HG03066 (cell line): Measurements from ENCODE around the gene ZNF226.
"Not testable (repeated sequence)": the region's sequence is repeated elsewhere in the genome, so short reads cannot be mapped to it uniquely, and the experiment has no call there.

Source experiments
- ATAC-seq: cut with Tn5 transposase; IDR thresholded peaks from one replicate; pipeline ENCODE4 v1.9.1; 2021; ENCODE audit warnings: low read depth; ENCODE audit not compliant: unreplicated experiment

The ZNF226 gene

DNA sequence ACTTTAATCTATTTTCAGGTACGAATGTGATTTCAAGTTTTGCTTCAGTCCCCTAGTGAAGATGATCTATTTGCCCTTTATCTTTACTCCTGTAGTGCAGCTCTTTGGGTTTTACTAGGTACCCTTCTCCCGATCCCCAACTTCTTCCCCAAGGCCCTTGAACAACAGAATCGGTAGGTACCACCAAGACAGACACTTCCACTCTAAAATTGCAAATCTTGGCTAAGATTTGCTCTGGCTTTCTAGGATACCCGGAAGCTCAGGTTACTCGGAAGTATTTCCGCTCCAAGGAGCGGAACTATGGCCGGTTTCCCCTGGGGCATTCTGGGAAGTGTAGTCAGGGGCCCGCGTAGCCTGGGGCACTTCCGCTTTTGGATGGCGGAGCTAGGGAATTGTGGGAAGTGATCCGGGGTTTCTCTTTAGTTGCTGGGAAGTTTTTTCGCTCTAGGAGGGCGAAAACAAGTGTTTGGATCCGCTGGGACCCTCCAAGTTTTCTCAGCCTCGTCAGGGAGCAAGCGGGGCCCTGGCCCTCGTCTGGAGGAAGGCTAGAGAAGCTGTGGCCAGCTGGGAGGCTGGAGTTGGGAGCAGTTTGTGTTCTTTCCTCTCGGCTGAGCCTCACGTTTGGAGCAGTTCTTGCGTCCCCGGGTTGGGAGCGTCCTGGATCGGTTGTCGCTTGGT, 42.4 kb downstream of the ZNF226 start:
- peak; percentile 63 for ATAC-seq

GRCh38 chr19:44212250-44212865, 47.5 kb downstream of the ZNF226 start, which contains the start of gene ZNF227:
TSS of gene ZNF227 (plus strand) at chr19:44212532. CDS start at chr19:44217793, 5,261 bp downstream.
- ATAC-seq = no peak

DNA sequence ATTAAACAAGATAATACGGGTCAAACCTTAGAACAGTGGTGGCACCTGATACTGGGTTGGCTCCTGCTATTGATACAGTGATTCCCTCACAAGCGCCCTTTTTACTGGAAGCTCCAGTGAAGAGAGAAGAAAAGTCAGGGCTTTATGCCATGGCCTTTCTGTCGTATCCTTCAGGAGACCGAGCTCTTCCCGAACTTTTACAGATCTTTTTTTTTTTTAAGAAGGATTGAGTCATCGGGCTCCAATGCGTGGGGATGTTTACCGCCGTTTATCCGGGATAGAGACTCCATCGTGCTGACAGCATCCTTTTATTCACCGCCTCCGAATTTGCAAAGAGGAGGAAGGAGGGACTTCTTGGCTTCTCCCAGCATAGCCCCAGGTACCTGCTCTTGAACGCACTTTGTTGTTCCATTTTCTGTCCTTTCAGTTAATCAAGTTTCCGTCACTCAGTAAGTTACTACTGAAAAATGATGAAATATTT, 48.0 kb downstream of the ZNF226 start:
- no peak for ATAC-seq

GRCh38 chr19:44219926-44220325, 55.0 kb downstream of the ZNF226 start:
- ATAC-seq = not testable (repeated sequence)

DNA sequence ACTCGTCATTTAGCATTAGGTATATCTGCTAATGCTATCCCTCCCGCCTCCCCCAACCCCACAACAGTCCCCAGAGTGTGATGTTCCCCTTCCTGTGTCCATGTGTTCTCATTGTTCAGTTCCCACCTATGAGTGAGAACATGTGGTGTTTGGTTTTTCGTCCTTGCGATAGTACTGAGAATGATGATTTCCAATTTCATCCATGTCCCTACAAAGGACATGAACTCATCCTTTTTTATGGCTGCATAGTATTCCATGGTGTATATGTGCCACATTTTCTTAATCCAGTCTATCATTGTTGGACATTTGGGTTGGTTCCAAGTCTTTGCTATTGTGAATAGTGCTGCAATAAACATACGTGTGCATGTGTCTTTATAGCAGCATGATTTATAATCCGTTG, 55.9 kb downstream of the ZNF226 start:
- ATAC-seq = not testable (repeated sequence)

- not testable (repeated sequence) for ATAC-seq
Measured at GRCh38 chr19:44221291-44221690, 56.4 kb downstream of the ZNF226 start.
